HEK293 (cell line): ENCODE results near the gene PRC1.

Source experiments
- KLF9 ChIP-seq: fragments of 450-650 bp; formaldehyde crosslinking; IDR thresholded peaks from 2 replicates; pipeline ENCODE4 v1.5.1; 2016; ENCODE audit warnings: missing biosample characterization, missing genetic modification characterization, low read depth
- TCF7L2 ChIP-seq: IDR thresholded peaks from 2 replicates; pipeline ENCODE4 v1.6.1; 2011; ENCODE audit warnings: low read depth, mild to moderate bottlenecking, inconsistent platforms, low read length, moderate library complexity, borderline replicate concordance
- ZNF24 ChIP-seq: fragments of 450-650 bp; formaldehyde crosslinking; IDR thresholded peaks from 2 replicates; pipeline ENCODE4 v1.5.1; 2016; ENCODE audit warnings: missing biosample characterization, missing genetic modification characterization
- ZNF266 ChIP-seq: fragments of 450-650 bp; formaldehyde crosslinking; IDR thresholded peaks from 2 replicates; pipeline ENCODE4 v1.5.1; 2016; ENCODE audit warnings: missing biosample characterization, missing genetic modification characterization, low read depth
- TF ChIP-seq, protein P1 (sequence below): fragments of 450-650 bp; formaldehyde crosslinking; IDR thresholded peaks from 2 replicates; pipeline ENCODE4 v1.5.1; 2016; ENCODE audit warnings: missing biosample characterization, missing genetic modification characterization
- TF ChIP-seq, protein P2 (sequence below): fragments of 450-650 bp; IDR thresholded peaks from 2 replicates; pipeline ENCODE4 v1.5.1; 2018; ENCODE audit warnings: missing biosample characterization, mild to moderate bottlenecking, missing genetic modification characterization

DNA sequence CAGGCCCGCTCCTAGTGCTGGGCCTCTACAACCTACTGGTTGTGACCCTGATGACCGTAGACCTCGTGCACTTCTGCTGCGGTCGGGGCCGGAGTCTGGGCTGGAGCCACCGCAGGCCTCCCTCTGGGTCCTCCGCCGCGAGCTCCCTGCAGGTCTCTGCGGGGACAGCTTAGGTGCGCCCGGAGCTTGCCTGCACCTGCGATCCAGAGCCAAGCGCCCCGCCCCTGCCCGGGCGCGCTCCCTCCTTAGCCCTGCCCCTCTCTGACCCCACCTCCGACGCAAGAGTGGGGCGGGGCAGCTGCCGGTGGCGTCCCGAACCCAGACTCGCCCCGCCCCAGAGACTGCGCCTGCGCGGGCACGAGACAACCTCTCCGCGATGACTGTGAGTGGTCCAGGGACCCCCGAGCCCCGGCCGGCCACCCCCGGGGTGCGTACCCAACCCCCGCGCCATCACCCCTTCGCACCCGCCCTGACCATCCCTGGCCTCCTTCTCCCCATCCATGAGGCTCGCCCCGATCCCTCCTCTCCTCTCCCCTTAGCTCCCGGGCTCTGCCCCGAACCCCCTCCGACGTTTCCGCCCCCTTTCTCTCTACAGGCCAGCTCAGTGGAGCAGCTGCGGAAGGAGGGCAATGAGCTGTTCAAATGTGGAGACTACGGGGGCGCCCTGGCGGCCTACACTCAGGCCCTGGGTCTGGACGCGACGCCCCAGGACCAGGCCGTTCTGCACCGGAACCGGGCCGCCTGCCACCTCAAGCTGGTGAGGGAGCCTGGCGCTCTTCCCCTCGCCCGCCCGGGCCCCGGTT lies 59.2 kb downstream of the PRC1 start, which contains the start of gene UNC45A:
- peak; percentile 90 for TF ChIP-seq KLF9
- TF ChIP-seq, protein P1, sequence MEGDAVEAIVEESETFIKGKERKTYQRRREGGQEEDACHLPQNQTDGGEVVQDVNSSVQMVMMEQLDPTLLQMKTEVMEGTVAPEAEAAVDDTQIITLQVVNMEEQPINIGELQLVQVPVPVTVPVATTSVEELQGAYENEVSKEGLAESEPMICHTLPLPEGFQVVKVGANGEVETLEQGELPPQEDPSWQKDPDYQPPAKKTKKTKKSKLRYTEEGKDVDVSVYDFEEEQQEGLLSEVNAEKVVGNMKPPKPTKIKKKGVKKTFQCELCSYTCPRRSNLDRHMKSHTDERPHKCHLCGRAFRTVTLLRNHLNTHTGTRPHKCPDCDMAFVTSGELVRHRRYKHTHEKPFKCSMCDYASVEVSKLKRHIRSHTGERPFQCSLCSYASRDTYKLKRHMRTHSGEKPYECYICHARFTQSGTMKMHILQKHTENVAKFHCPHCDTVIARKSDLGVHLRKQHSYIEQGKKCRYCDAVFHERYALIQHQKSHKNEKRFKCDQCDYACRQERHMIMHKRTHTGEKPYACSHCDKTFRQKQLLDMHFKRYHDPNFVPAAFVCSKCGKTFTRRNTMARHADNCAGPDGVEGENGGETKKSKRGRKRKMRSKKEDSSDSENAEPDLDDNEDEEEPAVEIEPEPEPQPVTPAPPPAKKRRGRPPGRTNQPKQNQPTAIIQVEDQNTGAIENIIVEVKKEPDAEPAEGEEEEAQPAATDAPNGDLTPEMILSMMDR (tag by site-specific recombination) = peak; percentile 57
- TF ChIP-seq ZNF266 = no peak
- TF ChIP-seq, protein P2, sequence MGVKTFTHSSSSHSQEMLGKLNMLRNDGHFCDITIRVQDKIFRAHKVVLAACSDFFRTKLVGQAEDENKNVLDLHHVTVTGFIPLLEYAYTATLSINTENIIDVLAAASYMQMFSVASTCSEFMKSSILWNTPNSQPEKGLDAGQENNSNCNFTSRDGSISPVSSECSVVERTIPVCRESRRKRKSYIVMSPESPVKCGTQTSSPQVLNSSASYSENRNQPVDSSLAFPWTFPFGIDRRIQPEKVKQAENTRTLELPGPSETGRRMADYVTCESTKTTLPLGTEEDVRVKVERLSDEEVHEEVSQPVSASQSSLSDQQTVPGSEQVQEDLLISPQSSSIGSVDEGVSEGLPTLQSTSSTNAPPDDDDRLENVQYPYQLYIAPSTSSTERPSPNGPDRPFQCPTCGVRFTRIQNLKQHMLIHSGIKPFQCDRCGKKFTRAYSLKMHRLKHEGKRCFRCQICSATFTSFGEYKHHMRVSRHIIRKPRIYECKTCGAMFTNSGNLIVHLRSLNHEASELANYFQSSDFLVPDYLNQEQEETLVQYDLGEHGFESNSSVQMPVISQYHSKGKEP (tag by site-specific recombination) = no peak
- no peak for TF ChIP-seq TCF7L2
- no peak for TF ChIP-seq ZNF24 (tag by site-specific recombination)
